ENCODE data around the gene KNCN.

KNCN gene

DNA sequence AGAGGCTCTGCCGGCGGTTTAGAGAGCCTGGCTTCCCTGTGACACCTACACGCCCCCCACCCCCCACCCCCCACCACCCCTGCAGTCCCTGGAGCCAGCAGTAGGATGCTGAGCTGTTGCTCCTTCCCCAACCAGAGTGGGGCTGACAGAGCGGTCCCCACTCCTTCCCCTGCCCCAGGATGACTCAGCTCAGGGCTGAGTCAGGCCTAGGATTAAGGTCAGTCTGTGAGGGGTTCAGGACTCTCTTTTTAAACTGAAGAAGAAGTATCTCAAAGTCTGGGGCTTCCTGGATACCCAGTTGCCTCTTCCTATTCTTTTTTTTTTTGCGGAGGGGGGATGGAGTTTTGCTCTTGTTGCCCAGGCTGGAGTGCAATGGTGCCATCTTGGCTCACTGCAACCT, 42.7 kb downstream of the KNCN start:
- H3K4me3 ChIP-seq (ENCODE audit: low read depth, low read length), result no peak overlapping the region
- H3K36me3 ChIP-seq, result no peaks in the 10 kb centered on the region
- H3K27ac ChIP-seq, result no peak overlapping the region
- TF ChIP-seq, protein P1, sequence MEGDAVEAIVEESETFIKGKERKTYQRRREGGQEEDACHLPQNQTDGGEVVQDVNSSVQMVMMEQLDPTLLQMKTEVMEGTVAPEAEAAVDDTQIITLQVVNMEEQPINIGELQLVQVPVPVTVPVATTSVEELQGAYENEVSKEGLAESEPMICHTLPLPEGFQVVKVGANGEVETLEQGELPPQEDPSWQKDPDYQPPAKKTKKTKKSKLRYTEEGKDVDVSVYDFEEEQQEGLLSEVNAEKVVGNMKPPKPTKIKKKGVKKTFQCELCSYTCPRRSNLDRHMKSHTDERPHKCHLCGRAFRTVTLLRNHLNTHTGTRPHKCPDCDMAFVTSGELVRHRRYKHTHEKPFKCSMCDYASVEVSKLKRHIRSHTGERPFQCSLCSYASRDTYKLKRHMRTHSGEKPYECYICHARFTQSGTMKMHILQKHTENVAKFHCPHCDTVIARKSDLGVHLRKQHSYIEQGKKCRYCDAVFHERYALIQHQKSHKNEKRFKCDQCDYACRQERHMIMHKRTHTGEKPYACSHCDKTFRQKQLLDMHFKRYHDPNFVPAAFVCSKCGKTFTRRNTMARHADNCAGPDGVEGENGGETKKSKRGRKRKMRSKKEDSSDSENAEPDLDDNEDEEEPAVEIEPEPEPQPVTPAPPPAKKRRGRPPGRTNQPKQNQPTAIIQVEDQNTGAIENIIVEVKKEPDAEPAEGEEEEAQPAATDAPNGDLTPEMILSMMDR (IDR thresholded peaks at IDR 0.05; ENCODE audit: low read depth, low read length), result no peak
- H3K27me3 ChIP-seq (ENCODE audit: insufficient read depth, low read depth, severe bottlenecking), result no peaks in the 10 kb centered on the region
- no peaks in the 10 kb centered on the region for H3K9me3 ChIP-seq (ENCODE audit: severe bottlenecking)
- no peak for DNase-seq

DNA sequence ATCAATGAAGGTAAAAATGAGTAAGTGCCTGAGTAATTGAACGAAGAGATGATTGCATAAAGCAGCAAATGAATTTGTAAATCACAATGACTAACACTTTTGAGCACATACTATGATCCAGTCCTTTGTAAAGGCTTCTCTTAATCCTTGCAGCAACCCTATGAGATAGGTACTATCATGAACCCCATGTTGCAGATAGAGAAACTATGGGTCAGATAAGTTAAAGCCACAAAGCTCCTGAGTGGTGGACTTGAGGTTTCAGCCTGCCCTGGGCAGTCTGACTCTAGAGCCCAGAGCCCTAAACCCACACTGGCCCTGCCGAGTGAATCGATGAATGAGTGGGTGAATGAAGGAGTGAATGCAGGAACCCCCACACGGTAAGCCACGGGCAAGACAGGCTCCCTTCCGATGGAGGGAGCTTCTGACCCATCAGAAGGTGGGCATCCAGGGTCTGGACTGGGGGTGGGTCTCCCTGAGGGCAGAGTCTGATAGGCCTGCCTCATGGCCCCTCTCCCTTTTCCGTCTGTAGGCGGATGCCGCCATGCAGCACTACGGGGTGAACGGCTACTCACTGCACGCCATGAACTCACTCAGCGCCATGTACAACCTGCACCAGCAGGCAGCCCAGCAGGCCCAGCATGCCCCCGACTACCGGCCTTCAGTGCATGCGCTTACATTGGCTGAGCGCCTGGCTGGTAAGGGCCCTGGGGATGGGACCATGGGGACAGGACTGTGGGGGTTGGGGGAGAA, 44.8 kb downstream of the KNCN start:
- DNase-seq, result no peak
- Histone ChIP-seq H3K27me3 (ENCODE audit: insufficient read depth, low read depth, severe bottlenecking) (no peaks in the 10 kb centered on the region), H3K27ac (no peak overlapping the region), H3K9me3 (ENCODE audit: severe bottlenecking) (no peaks in the 10 kb centered on the region), H3K4me3 (ENCODE audit: low read depth, low read length) (no peak overlapping the region), H3K36me3 (no peaks in the 10 kb centered on the region)
- TF ChIP-seq, protein P1 (IDR thresholded peaks at IDR 0.05; ENCODE audit: low read depth, low read length), result no peak

DNA sequence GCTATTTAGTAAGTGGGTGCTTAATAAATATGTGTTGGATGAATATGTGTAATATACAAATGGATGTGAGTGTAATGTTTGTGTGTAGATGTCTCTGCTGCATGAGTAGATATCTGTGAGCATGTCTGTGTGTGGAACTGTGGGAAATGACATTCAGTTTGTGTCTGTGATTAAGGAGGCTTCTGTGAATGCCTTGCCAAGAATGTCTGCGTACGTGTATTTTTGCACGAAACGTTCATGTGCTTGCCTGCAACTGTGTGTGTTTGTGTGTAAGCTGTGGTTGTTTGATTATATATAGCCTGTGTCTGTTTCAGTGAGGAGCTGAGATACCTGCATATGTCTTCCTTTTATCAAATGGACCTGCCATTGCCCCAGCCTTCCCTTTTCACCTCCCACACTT, 48.0 kb downstream of the KNCN start:
- TF ChIP-seq, protein P1 (IDR thresholded peaks at IDR 0.05; ENCODE audit: low read depth, low read length), result no peak
- peak overlapping the region; percentile 26; the same call in 1 of the 2 replicates for H3K27ac ChIP-seq
- H3K4me3 ChIP-seq (ENCODE audit: low read depth, low read length), result no peak overlapping the region
- no peaks in the 10 kb centered on the region for H3K9me3 ChIP-seq (ENCODE audit: severe bottlenecking)
- H3K36me3 ChIP-seq, result no peaks in the 10 kb centered on the region
- no peaks in the 10 kb centered on the region for H3K27me3 ChIP-seq (ENCODE audit: insufficient read depth, low read depth, severe bottlenecking)
- no peak for DNase-seq

DNA sequence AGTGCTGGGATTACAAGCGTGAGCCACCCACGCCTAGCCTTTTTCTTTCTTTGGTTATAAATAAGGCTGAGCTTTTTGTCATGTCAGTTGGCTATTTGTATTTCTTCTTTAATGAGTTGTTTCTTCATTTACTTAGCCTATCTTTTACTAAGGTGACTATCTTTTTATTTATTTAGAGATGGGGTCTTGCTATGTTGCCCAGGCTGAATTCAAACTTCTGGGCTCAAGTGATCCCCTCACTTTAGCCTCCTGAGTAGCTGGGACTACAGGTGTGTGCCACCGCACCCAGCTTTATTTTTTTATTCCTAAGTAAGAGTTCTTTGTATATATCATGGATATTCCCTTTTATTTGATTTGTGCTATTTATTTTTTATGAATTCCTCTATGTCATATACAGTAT, 49.9 kb downstream of the KNCN start:
- no peak overlapping the region for H3K4me3 ChIP-seq (ENCODE audit: low read depth, low read length)
- no peaks in the 10 kb centered on the region for H3K27me3 ChIP-seq (ENCODE audit: insufficient read depth, low read depth, severe bottlenecking)
- H3K36me3 ChIP-seq, result no peaks in the 10 kb centered on the region
- no peak overlapping the region for H3K27ac ChIP-seq
- H3K9me3 ChIP-seq (ENCODE audit: severe bottlenecking), result no peaks in the 10 kb centered on the region
- DNase-seq, result no peak
- TF ChIP-seq, protein P1 (IDR thresholded peaks at IDR 0.05; ENCODE audit: low read depth, low read length), result no peak

DNA sequence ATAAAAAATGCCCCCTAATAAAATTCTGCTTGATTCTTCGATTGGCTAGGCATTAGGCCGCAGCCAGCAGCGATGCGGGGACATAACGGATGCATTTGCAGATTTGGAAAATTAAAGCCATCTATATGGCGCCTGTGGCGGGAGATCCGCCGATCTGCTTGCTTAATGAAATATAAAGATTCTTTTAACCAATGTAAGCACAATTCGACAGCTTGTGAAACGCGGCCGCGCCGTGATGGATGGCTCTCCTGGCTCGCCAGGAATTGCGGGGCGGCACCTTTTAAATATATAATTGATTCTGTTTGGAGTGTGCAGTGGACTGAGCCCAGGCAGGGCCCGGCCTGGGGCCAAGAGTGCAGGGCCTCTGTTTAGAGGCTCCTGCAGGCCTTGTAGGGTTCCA, 53.8 kb downstream of the KNCN start:
- no peak for DNase-seq
- Histone ChIP-seq H3K27ac (no peak overlapping the region), H3K36me3 (no peaks in the 10 kb centered on the region), H3K9me3 (ENCODE audit: severe bottlenecking) (no peaks in the 10 kb centered on the region), H3K4me3 (ENCODE audit: low read depth, low read length) (no peak overlapping the region), H3K27me3 (ENCODE audit: insufficient read depth, low read depth, severe bottlenecking) (no peaks in the 10 kb centered on the region)
- TF ChIP-seq, protein P1 (IDR thresholded peaks at IDR 0.05; ENCODE audit: low read depth, low read length), result no peak

DNA sequence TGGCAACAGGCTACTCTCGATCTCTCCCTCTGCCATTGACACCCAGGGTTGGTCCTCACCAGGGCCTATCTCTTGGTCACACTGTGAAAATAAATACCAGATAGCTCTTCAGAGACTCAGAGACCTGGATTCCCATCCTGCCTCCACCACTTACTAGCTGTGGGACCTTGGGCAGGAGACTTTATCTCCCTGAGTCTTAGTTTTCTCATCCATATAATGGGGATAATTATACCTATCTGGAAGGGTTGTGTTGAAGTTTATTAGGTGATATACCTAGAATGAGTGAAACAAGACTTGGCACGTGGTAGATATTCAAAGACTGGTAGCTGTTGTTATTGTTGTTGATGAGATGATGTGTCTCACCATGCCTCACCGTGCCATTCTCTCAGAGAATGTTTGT, 54.4 kb downstream of the KNCN start:
- H3K36me3 ChIP-seq, result no peaks in the 10 kb centered on the region
- no peak for DNase-seq
- H3K9me3 ChIP-seq (ENCODE audit: severe bottlenecking), result no peaks in the 10 kb centered on the region
- no peak overlapping the region for H3K4me3 ChIP-seq (ENCODE audit: low read depth, low read length)
- TF ChIP-seq, protein P1 (IDR thresholded peaks at IDR 0.05; ENCODE audit: low read depth, low read length), result no peak
- no peaks in the 10 kb centered on the region for H3K27me3 ChIP-seq (ENCODE audit: insufficient read depth, low read depth, severe bottlenecking)
- no peak overlapping the region for H3K27ac ChIP-seq

Data from WERI-Rb-1 (cell line).